Astrocyte (in vitro differentiated cells and primary cell): ENCODE data around the gene KCNG1. TPM values are rescaled to one million over a fixed set of nuclear protein-coding genes. Genes with fewer than 3 reads are reported as not detected.

Experiments used
- DNase-seq: peaks from one replicate; pipeline ENCODE4 v3.0.0-alpha.2; 2010; ENCODE audit warnings: low read depth
- FAIRE-seq: peaks from 2 replicates; lab custom pipeline; 2011; peaks lifted over from hg19 to GRCh38; lab: Jason Lieb, UNC
- H2AFZ ChIP-seq: 2 replicates; pipeline ENCODE4 v1.6.0; 2012; ENCODE audit warnings: low read depth, low read length, inconsistent platforms
- H3K27ac ChIP-seq: 2 replicates; pipeline ENCODE4 v1.5.1; 2011; ENCODE audit warnings: low read depth, low read length, inconsistent platforms
- H3K27me3 ChIP-seq: 2 replicates; pipeline ENCODE4 v1.6.0; 2011; ENCODE audit warnings: low read length, inconsistent platforms; ENCODE audit not compliant: insufficient read depth
- H3K36me3 ChIP-seq: 2 replicates; pipeline ENCODE4 v1.5.1; 2011; ENCODE audit warnings: low read length, inconsistent platforms; ENCODE audit not compliant: insufficient read depth
- H3K4me1 ChIP-seq: 2 replicates; pipeline ENCODE4 v1.5.1; 2011; ENCODE audit warnings: low read length, inconsistent platforms; ENCODE audit not compliant: insufficient read depth
- H3K4me2 ChIP-seq: 2 replicates; pipeline ENCODE4 v1.6.0; 2012; ENCODE audit warnings: low read length, inconsistent platforms
- H3K4me3 ChIP-seq: 2 replicates; pipeline ENCODE4 v1.5.1; 2011; ENCODE audit warnings: low read depth, mild to moderate bottlenecking, low read length, inconsistent platforms; ENCODE audit not compliant: insufficient read depth
- H3K79me2 ChIP-seq: 2 replicates; pipeline ENCODE4 v1.6.0; 2012; ENCODE audit warnings: mild to moderate bottlenecking, low read length, inconsistent platforms; ENCODE audit not compliant: insufficient read depth
- H3K9ac ChIP-seq: 2 replicates; pipeline ENCODE4 v1.6.0; 2012; ENCODE audit warnings: mild to moderate bottlenecking, low read length, inconsistent platforms
- H3K9me3 ChIP-seq: 2 replicates; pipeline ENCODE4 v1.5.1; 2012; ENCODE audit warnings: low read depth, mild to moderate bottlenecking, low read length, inconsistent platforms; ENCODE audit not compliant: insufficient read depth
- H4K20me1 ChIP-seq: 2 replicates; pipeline ENCODE4 v1.6.0; 2012; ENCODE audit warnings: low read length, inconsistent platforms; ENCODE audit not compliant: insufficient read depth
- H3K27ac Mint-ChIP-seq: one replicate; pipeline ENCODE4 v1.8.0; 2021; ENCODE audit warnings: mild to moderate bottlenecking, mixed read lengths; ENCODE audit not compliant: unreplicated experiment
- H3K27me3 Mint-ChIP-seq: one replicate; pipeline ENCODE4 v1.8.0; 2021; ENCODE audit warnings: low read depth, mixed read lengths; ENCODE audit not compliant: unreplicated experiment
- H3K36me3 Mint-ChIP-seq: one replicate; pipeline ENCODE4 v1.8.0; 2021; ENCODE audit warnings: low read depth, mixed read lengths; ENCODE audit not compliant: unreplicated experiment
- H3K4me1 Mint-ChIP-seq: one replicate; pipeline ENCODE4 v1.8.0; 2021; ENCODE audit warnings: low read depth, mixed read lengths; ENCODE audit not compliant: unreplicated experiment
- H3K4me3 Mint-ChIP-seq: one replicate; pipeline ENCODE4 v1.8.0; 2021; ENCODE audit warnings: mild to moderate bottlenecking, moderate library complexity, mixed read lengths; ENCODE audit not compliant: unreplicated experiment
- H3K9me3 Mint-ChIP-seq: one replicate; pipeline ENCODE4 v1.8.0; 2021; ENCODE audit warnings: mild to moderate bottlenecking, mixed read lengths; ENCODE audit not compliant: unreplicated experiment
- CTCF ChIP-seq: IDR thresholded peaks from 2 replicates; pipeline ENCODE4 v1.5.1; 2011; ENCODE audit warnings: low read depth, mild to moderate bottlenecking, inconsistent platforms, low read length, moderate library complexity; ENCODE audit not compliant: insufficient read depth
- EZH2 ChIP-seq: IDR thresholded peaks from 2 replicates; pipeline ENCODE4 v1.6.1; 2012; ENCODE audit warnings: mild to moderate bottlenecking, low read length, inconsistent platforms; ENCODE audit not compliant: insufficient read depth
- total RNA-seq: library from RNA; stranded (reverse); gene quantifications from 2 replicates; pipeline ENCODE4 v1.2.1, GENCODE V29; 2021

The KCNG1 gene
- total RNA-seq, 1 donor from 2014 or later = 45.9 TPM

- Histone ChIP-seq H3K4me2 (no peak overlapping the region), H3K27me3 (no peaks in the 10 kb centered on the region), H3K9ac (no peak overlapping the region), H3K4me1 (no peaks in the 10 kb centered on the region), H2AFZ (no peak overlapping the region), H3K9me3 (no peaks in the 10 kb centered on the region), H3K27ac (no peak overlapping the region), H4K20me1 (peaks cover 50% of the 10 kb centered on the region), H3K4me3 (no peak overlapping the region), H3K79me2 (peaks cover 27% of the 10 kb centered on the region), H3K36me3 (peaks cover 15% of the 10 kb centered on the region)
- Mint-ChIP-seq H3K9me3 (no peaks in the 10 kb centered on the region), H3K4me1 (no peaks in the 10 kb centered on the region), H3K4me3 (no peak overlapping the region), H3K27ac (no peak overlapping the region), H3K27me3 (peaks cover 25% of the 10 kb centered on the region), H3K36me3 (peaks cover 23% of the 10 kb centered on the region)
- TF ChIP-seq CTCF (no peak), EZH2 (no peak)
- no peak for FAIRE-seq
- DNase-seq = no peak
Measured at GRCh38 chr20:51003753-51004152, 19.2 kb downstream of the KCNG1 start.

DNA sequence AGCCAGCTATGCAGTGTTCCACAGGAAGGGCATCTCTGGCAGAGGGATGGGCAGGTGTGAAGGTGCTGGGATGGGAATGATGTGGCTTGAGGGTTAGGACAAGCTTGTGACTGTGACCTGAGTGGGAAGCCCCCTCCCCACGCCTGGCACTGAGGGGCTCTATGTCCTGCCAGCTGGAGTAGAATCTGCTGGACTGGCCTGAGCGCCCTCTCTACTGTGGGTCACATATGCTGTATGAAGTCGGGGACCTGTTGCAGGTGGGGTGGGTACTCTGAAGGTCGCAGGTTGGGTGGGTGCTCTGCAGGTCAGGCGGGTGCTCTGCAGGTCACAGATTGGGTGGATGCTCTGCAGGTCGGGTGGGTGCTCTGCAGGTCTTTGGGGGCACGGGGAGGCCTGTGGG lies 20.3 kb downstream of the KCNG1 start:
- Histone ChIP-seq H3K4me3 (no peak overlapping the region), H3K79me2 (peaks cover 21% of the 10 kb centered on the region), H3K27ac (no peak overlapping the region), H4K20me1 (peaks cover 43% of the 10 kb centered on the region), H3K36me3 (peaks cover 9% of the 10 kb centered on the region), H3K9me3 (no peaks in the 10 kb centered on the region), H2AFZ (no peak overlapping the region), H3K4me1 (no peaks in the 10 kb centered on the region), H3K4me2 (no peak overlapping the region), H3K9ac (no peak overlapping the region), H3K27me3 (no peaks in the 10 kb centered on the region)
- no peak for DNase-seq
- no peak for TF ChIP-seq EZH2
- no peak for TF ChIP-seq CTCF
- Mint-ChIP-seq H3K27ac (no peak overlapping the region), H3K36me3 (peaks cover 23% of the 10 kb centered on the region), H3K4me1 (no peaks in the 10 kb centered on the region), H3K27me3 (peaks cover 25% of the 10 kb centered on the region), H3K9me3 (no peaks in the 10 kb centered on the region), H3K4me3 (no peak overlapping the region)
- FAIRE-seq = no peak

DNA sequence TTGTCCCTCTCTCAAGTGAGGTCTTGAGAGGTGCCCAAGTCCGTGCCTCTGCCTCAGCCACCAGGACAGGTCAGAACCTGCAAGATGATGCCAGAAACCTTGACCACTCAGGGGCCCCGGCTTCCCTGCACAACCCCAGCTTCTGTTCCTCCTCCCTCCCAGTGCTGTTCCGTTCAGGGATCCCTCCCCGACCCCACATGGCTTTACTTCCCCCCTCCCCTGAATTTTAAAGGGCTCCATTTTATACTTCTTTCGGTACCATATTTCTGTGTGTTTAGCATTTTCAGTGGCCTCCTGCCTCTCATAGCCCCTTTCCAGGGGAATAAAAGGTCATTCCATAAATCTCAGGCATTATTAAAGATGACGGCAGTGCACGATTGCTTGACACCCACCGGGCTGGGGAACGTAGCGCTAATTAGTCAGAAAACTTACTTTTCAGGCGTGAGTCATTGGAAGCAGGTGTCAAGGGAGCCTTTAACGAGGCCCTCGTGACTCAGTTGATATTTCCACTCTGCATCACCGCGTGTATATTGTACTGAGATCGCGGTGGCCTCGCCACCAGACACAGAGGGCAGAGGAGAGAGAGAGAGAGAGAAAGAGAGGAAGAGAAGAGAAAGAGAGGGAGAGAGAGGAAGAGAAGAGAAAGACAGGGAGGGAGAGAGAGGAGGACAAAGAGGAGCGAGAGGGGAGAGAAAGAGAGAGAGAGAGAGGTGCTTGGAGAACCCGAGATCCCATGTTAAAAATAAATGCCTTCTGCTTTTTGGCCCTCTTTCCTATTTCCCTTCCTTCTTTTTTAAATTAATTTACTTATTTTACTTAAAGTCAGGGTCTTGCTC lies 21.3 kb downstream of the KCNG1 start:
- no peak overlapping the region for H3K27ac ChIP-seq
- peaks cover 4% of the 10 kb centered on the region for H3K4me1 Mint-ChIP-seq
- no peak overlapping the region for H3K9ac ChIP-seq
- peaks cover 13% of the 10 kb centered on the region for H3K79me2 ChIP-seq
- H3K36me3 ChIP-seq = peaks cover 6% of the 10 kb centered on the region
- H3K27me3 ChIP-seq = no peaks in the 10 kb centered on the region
- H3K27me3 Mint-ChIP-seq = peaks cover 25% of the 10 kb centered on the region
- peaks cover 38% of the 10 kb centered on the region for H4K20me1 ChIP-seq
- H2AFZ ChIP-seq = no peak overlapping the region
- FAIRE-seq (no peak), DNase-seq (no peak)
- H3K9me3 ChIP-seq = no peaks in the 10 kb centered on the region
- no peaks in the 10 kb centered on the region for H3K9me3 Mint-ChIP-seq
- peaks cover 23% of the 10 kb centered on the region for H3K36me3 Mint-ChIP-seq
- no peak overlapping the region for H3K27ac Mint-ChIP-seq
- H3K4me3 ChIP-seq = no peak overlapping the region
- no peak overlapping the region for H3K4me3 Mint-ChIP-seq
- H3K4me2 ChIP-seq = no peak overlapping the region
- TF ChIP-seq CTCF (no peak), EZH2 (no peak)
- H3K4me1 ChIP-seq = peaks cover 7% of the 10 kb centered on the region
